ENCODE results near the gene CDH6.

DNA sequence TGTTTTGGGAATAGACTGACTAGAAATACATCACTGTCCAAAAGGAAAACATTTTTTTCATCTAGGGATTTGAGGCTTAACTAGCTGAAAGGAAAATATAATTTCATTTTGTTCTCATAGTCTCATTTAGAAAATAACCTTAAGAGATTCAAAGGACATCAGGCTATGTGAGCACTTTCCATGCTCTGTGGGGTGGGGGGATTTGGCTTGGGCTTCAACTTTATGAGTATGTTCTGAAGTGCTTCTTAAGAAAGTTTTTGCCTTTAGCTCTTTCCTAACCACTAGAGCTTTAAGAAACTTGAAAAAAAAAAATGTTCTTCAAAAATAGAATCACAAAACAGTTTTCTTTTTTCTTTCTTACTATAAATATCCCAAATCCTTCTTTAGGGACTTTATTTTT lies 17.6 kb downstream of the CDH6 start:
- TF ChIP-seq EZH2 (IDR thresholded peaks at IDR 0.05; ENCODE audit: borderline replicate concordance, low read depth, low read length, severe bottlenecking) (no peak), POLR2A (IDR thresholded peaks at IDR 0.05; ENCODE audit: low read depth, low read length) (no peak), MYC (IDR thresholded peaks at IDR 0.05; ENCODE audit: low read depth, low read length) (no peak), POLR2AphosphoS5 (IDR thresholded peaks at IDR 0.05; ENCODE audit: insufficient read depth, low read depth, low read length) (no peak), JUN (IDR thresholded peaks at IDR 0.05; ENCODE audit: borderline replicate concordance, insufficient read depth, insufficient read length, low read depth) (no peak), GATA2 (IDR thresholded peaks at IDR 0.05; ENCODE audit: insufficient read depth, insufficient read length, low read depth, low read length) (no peak)
- TF ChIP-seq, protein P1, sequence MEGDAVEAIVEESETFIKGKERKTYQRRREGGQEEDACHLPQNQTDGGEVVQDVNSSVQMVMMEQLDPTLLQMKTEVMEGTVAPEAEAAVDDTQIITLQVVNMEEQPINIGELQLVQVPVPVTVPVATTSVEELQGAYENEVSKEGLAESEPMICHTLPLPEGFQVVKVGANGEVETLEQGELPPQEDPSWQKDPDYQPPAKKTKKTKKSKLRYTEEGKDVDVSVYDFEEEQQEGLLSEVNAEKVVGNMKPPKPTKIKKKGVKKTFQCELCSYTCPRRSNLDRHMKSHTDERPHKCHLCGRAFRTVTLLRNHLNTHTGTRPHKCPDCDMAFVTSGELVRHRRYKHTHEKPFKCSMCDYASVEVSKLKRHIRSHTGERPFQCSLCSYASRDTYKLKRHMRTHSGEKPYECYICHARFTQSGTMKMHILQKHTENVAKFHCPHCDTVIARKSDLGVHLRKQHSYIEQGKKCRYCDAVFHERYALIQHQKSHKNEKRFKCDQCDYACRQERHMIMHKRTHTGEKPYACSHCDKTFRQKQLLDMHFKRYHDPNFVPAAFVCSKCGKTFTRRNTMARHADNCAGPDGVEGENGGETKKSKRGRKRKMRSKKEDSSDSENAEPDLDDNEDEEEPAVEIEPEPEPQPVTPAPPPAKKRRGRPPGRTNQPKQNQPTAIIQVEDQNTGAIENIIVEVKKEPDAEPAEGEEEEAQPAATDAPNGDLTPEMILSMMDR (IDR thresholded peaks at IDR 0.05; ENCODE audit: extremely low read depth in 1 of 2, insufficient read depth in 1 of 2, low read depth in 1 of 2, low read length in 2 of 2): no peak
